SK-N-SH (cell line): Measurements from ENCODE around the gene RAB19. TPM values are rescaled to one million over a fixed set of nuclear protein-coding genes. Genes with fewer than 3 reads are reported as not detected.

ENCODE experiments used
- CTCF ChIA-PET: fragments of 300-600, 350-600 bp; formaldehyde crosslinking; extraction: SDS; loops from one replicate; lab custom pipeline; 2021; lab: Yijun Ruan, JAX
- POLR2A ChIA-PET: fragments of 350-600 bp; sonication (Branson Sonifier 250); formaldehyde crosslinking; extraction: SDS; loops from one replicate; lab custom pipeline; 2020; ENCODE audit warnings: antibody characterized with exemption, inconsistent platforms; lab: Yijun Ruan, JAX
- DNase-seq: peaks from one replicate; pipeline ENCODE4 v3.0.0; 2012
- H2AFZ ChIP-seq: fragments of 200-600 bp; sonication (generic); 2 replicates; pipeline ENCODE4 v1.8.1; 2016; ENCODE audit warnings: antibody characterized with exemption, mild to moderate bottlenecking, low read depth
- H3F3A ChIP-seq: fragments of 200-600 bp; sonication (generic); replicated peaks from 2 replicates; pipeline ENCODE3; 2016; ENCODE audit warnings: antibody characterized with exemption, mild to moderate bottlenecking; ENCODE audit not compliant: insufficient read depth
- H3K27ac ChIP-seq, 2 experiments: fragments of 200-500 bp in 1 of 2; fragments of 200-600 bp in 1 of 2; sonication (Bioruptor generic) in 1 of 2; sonication (generic), shearing (Covaris generic) in 1 of 2; 2 replicates each; pipeline versions ENCODE4 v1.5.1 to v1.6.1; 2014 to 2016; ENCODE audit warnings: low read depth in 2 of 2, inconsistent platforms in 1 of 2, low read length in 1 of 2, mild to moderate bottlenecking in 1 of 2, mixed read lengths in 1 of 2
- H3K27me3 ChIP-seq: fragments of 200-600 bp; sonication (generic), shearing (Covaris generic); 2 replicates; pipeline ENCODE4 v1.6.1; 2016; ENCODE audit warnings: mixed run types; ENCODE audit not compliant: insufficient read depth
- H3K36me3 ChIP-seq, 2 experiments: fragments of 200-500 bp in 1 of 2; fragments of 200-600 bp in 1 of 2; sonication (Bioruptor generic) in 1 of 2; sonication (generic) in 1 of 2; replicated peaks in 1 of 2; 2 replicates each; pipeline versions ENCODE3 to v1.5.1; 2014 to 2016; ENCODE audit warnings: low read length in 1 of 2, mild to moderate bottlenecking in 1 of 2; ENCODE audit not compliant: insufficient read depth in 2 of 2, control insufficient read depth in 1 of 2
- H3K4me1 ChIP-seq, 2 experiments: fragments of 200-500 bp in 1 of 2; fragments of 200-600 bp in 1 of 2; sonication (Bioruptor generic) in 1 of 2; sonication (generic), shearing (Covaris generic) in 1 of 2; 2 replicates each; pipeline versions ENCODE4 v1.5.1 to v1.6.1; 2014 to 2016; ENCODE audit warnings: low read depth in 1 of 2, low read length in 1 of 2, mixed run types in 1 of 2; ENCODE audit not compliant: insufficient read depth in 2 of 2, control insufficient read depth in 1 of 2
- H3K4me2 ChIP-seq: fragments of 200-600 bp; sonication (generic), shearing (Covaris generic); 2 replicates; pipeline ENCODE4 v1.6.1; 2017; ENCODE audit warnings: mixed run types
- H3K4me3 ChIP-seq, 2 experiments: fragments of 200-500 bp in 1 of 2; fragments of 200-600 bp in 1 of 2; sonication (Bioruptor generic) in 1 of 2; sonication (generic), shearing (Covaris generic) in 1 of 2; 2 replicates each; pipeline versions ENCODE4 v1.5.1 to v1.8.1; 2014 to 2016; ENCODE audit warnings: low read depth in 2 of 2, inconsistent platforms in 1 of 2, low read length in 1 of 2, mild to moderate bottlenecking in 1 of 2, mixed read lengths in 1 of 2, moderate library complexity in 1 of 2
- H3K79me2 ChIP-seq: fragments of 200-600 bp; sonication (generic); 2 replicates; pipeline ENCODE4 v1.8.1; 2017; ENCODE audit warnings: mild to moderate bottlenecking; ENCODE audit not compliant: insufficient read depth
- H3K9ac ChIP-seq: fragments of 200-600 bp; sonication (generic); 2 replicates; pipeline ENCODE4 v1.6.1; 2017; ENCODE audit warnings: mixed run types
- H3K9me2 ChIP-seq: fragments of 200-600 bp; sonication (generic); 2 replicates; pipeline ENCODE4 v1.6.1; 2017; ENCODE audit warnings: mixed run types
- H3K9me3 ChIP-seq: fragments of 200-600 bp; sonication (generic); 2 replicates; pipeline ENCODE4 v1.6.1; 2017; ENCODE audit warnings: mixed run types, mild to moderate bottlenecking, moderate library complexity
- H4K20me1 ChIP-seq: fragments of 200-600 bp; sonication (generic); 2 replicates; pipeline ENCODE4 v1.6.1; 2017; ENCODE audit warnings: mild to moderate bottlenecking, mixed run types; ENCODE audit not compliant: insufficient read depth
- CHD2 ChIP-seq: fragments of 150-350 bp; IDR thresholded peaks from 2 replicates; pipeline ENCODE4 v1.6.1; 2018; ENCODE audit warnings: low read length; ENCODE audit not compliant: partially characterized antibody
- EP300 ChIP-seq, 2 experiments: IDR thresholded peaks; 2 replicates each; pipeline versions ENCODE4 v1.4.0 to v1.6.1; 2012; ENCODE audit warnings: borderline replicate concordance in 1 of 2, low read depth in 1 of 2, low read length in 1 of 2
- EZH2phosphoT487 ChIP-seq: fragments of 200-600 bp; sonication (generic); IDR thresholded peaks from 2 replicates; pipeline ENCODE4 v1.6.1; 2017; ENCODE audit warnings: low read depth, mixed run types, mild to moderate bottlenecking, antibody characterized with exemption, moderate library complexity, borderline replicate concordance
- FOXJ3 ChIP-seq: sonication (generic); formaldehyde crosslinking; IDR thresholded peaks from 2 replicates; pipeline ENCODE4 v1.5.1; 2020; ENCODE audit warnings: mild to moderate bottlenecking, missing genetic modification reagents
- FOXM1 ChIP-seq: IDR thresholded peaks from 2 replicates; pipeline ENCODE4 v1.4.0; 2012; ENCODE audit warnings: low read depth, mild to moderate bottlenecking
- GABPA ChIP-seq: IDR thresholded peaks from 2 replicates; pipeline ENCODE4 v1.4.0; 2012; ENCODE audit warnings: low read depth, mild to moderate bottlenecking
- MXI1 ChIP-seq: IDR thresholded peaks from 2 replicates; pipeline ENCODE4 v1.6.1; 2012; ENCODE audit warnings: mild to moderate bottlenecking, low read depth, low read length, improper control_type of control experiment
- NFIC ChIP-seq: IDR thresholded peaks from 2 replicates; pipeline ENCODE4 v1.4.0; 2012; ENCODE audit warnings: borderline replicate concordance
- RCOR1 ChIP-seq: fragments of 150-350 bp; IDR thresholded peaks from 2 replicates; pipeline ENCODE4 v1.6.1; 2017; ENCODE audit warnings: antibody characterized with exemption, low read length
- RFX5 ChIP-seq: IDR thresholded peaks from 2 replicates; pipeline ENCODE4 v1.6.1; 2012; ENCODE audit warnings: mild to moderate bottlenecking, improper control_type of control experiment, low read length
- SIN3A ChIP-seq: IDR thresholded peaks from 2 replicates; pipeline ENCODE4 v1.6.1; 2012; ENCODE audit warnings: low read depth, mild to moderate bottlenecking, low read length, moderate library complexity, borderline replicate concordance
- SMC3 ChIP-seq: IDR thresholded peaks from 2 replicates; pipeline ENCODE4 v1.6.1; 2012; ENCODE audit warnings: low read depth, low read length, improper control_type of control experiment
- TCF12 ChIP-seq: IDR thresholded peaks from 2 replicates; pipeline ENCODE4 v1.4.0; 2012
- TEAD4 ChIP-seq: IDR thresholded peaks from 2 replicates; pipeline ENCODE4 v1.4.0; 2012; ENCODE audit warnings: mild to moderate bottlenecking, borderline replicate concordance; ENCODE audit not compliant: insufficient read depth
- YY1 ChIP-seq: IDR thresholded peaks from 2 replicates; pipeline ENCODE4 v1.4.0; 2012; ENCODE audit warnings: low read depth, mild to moderate bottlenecking
- WGBS: methylation state at CpG from one replicate; pipeline ENCODE4 v1.1.6; 2017; ENCODE audit warnings: low lambda C conversion rate; 5-methylcytosine and 5-hydroxymethylcytosine counted together
- polyA plus RNA-seq, 3 experiments: library from polyadenylated mRNA; depleted of rRNA; stranded (reverse); fragments of >200 nt; gene quantifications; 2 replicates each; pipeline ENCODE4 v1.2.3, GENCODE V29; 2012
- TF ChIP-seq, protein P1 (sequence below): IDR thresholded peaks from 2 replicates; pipeline ENCODE4 v1.6.1; 2012; ENCODE audit warnings: mild to moderate bottlenecking, low read depth, low read length, moderate library complexity
- TF ChIP-seq, protein P2 (sequence below): IDR thresholded peaks from 2 replicates; pipeline ENCODE4 v1.4.0; 2012; ENCODE audit warnings: low read depth, borderline replicate concordance
- TF ChIP-seq, protein P3 (sequence below): fragments of 150-350 bp; IDR thresholded peaks from 2 replicates; pipeline ENCODE4 v1.6.1; 2016; ENCODE audit warnings: mild to moderate bottlenecking, low read depth, low read length
- TF ChIP-seq, protein P4 (sequence below): IDR thresholded peaks from 2 replicates; pipeline ENCODE4; 2012

RAB19 gene
- polyA plus RNA-seq, 1 of the 3 experiments (the other 2 are of a cell fraction), result not detected

DNA sequence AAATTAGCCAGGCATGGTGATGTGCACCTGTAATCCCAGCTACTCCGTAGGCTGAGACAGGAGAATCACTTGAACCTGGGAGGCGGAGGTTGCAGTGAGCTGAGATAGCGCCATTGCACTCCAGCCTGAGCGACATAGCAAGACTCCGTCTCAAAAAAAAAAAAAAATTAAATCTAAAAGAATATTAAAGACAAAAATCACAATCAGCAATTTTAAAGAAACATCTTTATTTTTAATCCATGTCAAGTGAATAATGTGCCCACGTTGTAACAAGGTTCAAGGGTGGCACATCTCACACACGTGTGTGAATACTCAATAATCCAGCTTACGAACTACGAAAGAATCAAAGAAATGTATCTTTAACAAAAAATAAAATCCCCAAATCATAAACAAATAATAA, 28.5 kb upstream of the RAB19 start:
- no peak overlapping the region for H3K4me2 ChIP-seq
- peaks cover 9 to 19% of the 10 kb centered on the region in 2 experiments for H3K36me3 ChIP-seq
- ChIA-PET POLR2A (no interaction called here), CTCF (interaction anchor here (1.2 kb wide), 1 partner anchor 101 kb away, joined by 4 read pairs; no protein-coding TSS in a partner anchor)
- TF ChIP-seq TCF12 (no peak), MXI1 (no peak), CHD2 (no peak), SMC3 (no peak)
- TF ChIP-seq, protein P1, sequence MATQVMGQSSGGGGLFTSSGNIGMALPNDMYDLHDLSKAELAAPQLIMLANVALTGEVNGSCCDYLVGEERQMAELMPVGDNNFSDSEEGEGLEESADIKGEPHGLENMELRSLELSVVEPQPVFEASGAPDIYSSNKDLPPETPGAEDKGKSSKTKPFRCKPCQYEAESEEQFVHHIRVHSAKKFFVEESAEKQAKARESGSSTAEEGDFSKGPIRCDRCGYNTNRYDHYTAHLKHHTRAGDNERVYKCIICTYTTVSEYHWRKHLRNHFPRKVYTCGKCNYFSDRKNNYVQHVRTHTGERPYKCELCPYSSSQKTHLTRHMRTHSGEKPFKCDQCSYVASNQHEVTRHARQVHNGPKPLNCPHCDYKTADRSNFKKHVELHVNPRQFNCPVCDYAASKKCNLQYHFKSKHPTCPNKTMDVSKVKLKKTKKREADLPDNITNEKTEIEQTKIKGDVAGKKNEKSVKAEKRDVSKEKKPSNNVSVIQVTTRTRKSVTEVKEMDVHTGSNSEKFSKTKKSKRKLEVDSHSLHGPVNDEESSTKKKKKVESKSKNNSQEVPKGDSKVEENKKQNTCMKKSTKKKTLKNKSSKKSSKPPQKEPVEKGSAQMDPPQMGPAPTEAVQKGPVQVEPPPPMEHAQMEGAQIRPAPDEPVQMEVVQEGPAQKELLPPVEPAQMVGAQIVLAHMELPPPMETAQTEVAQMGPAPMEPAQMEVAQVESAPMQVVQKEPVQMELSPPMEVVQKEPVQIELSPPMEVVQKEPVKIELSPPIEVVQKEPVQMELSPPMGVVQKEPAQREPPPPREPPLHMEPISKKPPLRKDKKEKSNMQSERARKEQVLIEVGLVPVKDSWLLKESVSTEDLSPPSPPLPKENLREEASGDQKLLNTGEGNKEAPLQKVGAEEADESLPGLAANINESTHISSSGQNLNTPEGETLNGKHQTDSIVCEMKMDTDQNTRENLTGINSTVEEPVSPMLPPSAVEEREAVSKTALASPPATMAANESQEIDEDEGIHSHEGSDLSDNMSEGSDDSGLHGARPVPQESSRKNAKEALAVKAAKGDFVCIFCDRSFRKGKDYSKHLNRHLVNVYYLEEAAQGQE, result no peak
- no peak overlapping the region for H2AFZ ChIP-seq
- H3K79me2 ChIP-seq, result no peaks in the 10 kb centered on the region
- DNase-seq, result no peak
- no peaks in the 10 kb centered on the region for H3K27me3 ChIP-seq
- no peaks in the 10 kb centered on the region for H3F3A ChIP-seq
- H3K4me3 ChIP-seq, result no peak overlapping the region
- WGBS, result 96% methylated on average over 9 of the region's 9 CpGs
- H3K9ac ChIP-seq, result no peak overlapping the region
- no peaks in the 10 kb centered on the region for H4K20me1 ChIP-seq
- H3K4me1 ChIP-seq, result no peaks in the 10 kb centered on the region
- no peaks in the 10 kb centered on the region for H3K9me2 ChIP-seq
- no peak overlapping the region for H3K27ac ChIP-seq
- no peaks in the 10 kb centered on the region for H3K9me3 ChIP-seq

DNA sequence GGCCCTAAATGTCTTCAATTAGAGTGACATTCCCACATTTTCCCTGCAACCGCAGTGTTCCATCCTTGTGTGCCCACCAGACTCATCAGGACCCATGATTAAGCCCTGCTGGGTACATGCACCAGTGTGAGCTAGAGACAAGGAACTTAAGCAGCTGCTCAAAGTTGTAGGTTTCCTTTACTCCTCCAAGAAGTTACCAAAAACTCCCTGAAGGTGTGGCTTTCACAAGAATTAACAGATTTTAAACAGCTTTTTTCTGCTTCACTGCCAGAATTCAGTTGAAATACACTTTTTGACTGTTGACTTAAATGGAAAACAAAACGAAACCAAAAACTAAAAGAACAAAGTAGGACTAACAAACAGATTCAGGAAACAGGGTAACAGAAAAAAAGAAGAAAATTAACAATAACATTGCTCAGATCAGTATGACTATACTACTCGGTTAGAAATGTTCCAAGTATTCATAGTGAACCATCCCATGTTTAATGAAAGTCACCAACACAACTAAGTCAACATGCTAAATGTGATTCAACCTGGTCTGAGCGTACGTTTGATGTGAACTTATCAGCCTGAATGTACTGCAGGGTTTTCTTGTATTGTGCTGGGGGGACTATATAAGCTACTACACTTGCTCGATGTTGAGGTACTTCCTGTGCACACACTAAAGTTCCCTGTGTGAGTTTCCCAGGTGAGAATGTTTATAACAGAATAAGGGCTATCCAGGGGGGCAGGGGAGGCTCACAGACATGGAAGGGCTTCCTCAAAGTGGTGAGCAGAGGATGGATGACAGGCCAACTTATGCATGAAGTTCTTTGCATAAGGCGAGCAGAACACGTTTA, 27.7 kb upstream of the RAB19 start:
- Histone ChIP-seq H3K36me3 (peaks cover 10 to 22% of the 10 kb centered on the region in 2 experiments), H3K79me2 (no peaks in the 10 kb centered on the region), H3K4me1 (no peaks in the 10 kb centered on the region), H3K9me2 (no peaks in the 10 kb centered on the region), H2AFZ (no peak overlapping the region), H3K9me3 (no peaks in the 10 kb centered on the region), H3K9ac (no peak overlapping the region), H3K27ac (no peak overlapping the region), H3F3A (no peaks in the 10 kb centered on the region), H3K27me3 (no peaks in the 10 kb centered on the region), H3K4me3 (no peak overlapping the region), H3K4me2 (no peak overlapping the region), H4K20me1 (no peaks in the 10 kb centered on the region)
- 92% methylated on average over 8 of the region's 8 CpGs for WGBS
- DNase-seq, result no peak
- POLR2A ChIA-PET, result no interaction called here
- CTCF ChIA-PET, result interaction anchor here (1.0 to 1.2 kb wide), 2 partner anchors 100 to 278 kb away, joined by 3 to 4 read pairs; no protein-coding TSS in a partner anchor
- TF ChIP-seq NFIC (no peak), SMC3 (no peak), RCOR1 (no peak), RFX5 (no peak), GABPA (no peak), FOXJ3 (CRISPR knock-in tag) (no peak), EZH2phosphoT487 (no peak), YY1 (no peak), EP300 (IDR thresholded peaks at IDR 0.05; ENCODE audit: borderline replicate concordance in 1 of 2, low read depth in 1 of 2, low read length in 1 of 2) (no peak), FOXM1 (no peak), SIN3A (no peak), TEAD4 (no peak)
- TF ChIP-seq, protein P2, sequence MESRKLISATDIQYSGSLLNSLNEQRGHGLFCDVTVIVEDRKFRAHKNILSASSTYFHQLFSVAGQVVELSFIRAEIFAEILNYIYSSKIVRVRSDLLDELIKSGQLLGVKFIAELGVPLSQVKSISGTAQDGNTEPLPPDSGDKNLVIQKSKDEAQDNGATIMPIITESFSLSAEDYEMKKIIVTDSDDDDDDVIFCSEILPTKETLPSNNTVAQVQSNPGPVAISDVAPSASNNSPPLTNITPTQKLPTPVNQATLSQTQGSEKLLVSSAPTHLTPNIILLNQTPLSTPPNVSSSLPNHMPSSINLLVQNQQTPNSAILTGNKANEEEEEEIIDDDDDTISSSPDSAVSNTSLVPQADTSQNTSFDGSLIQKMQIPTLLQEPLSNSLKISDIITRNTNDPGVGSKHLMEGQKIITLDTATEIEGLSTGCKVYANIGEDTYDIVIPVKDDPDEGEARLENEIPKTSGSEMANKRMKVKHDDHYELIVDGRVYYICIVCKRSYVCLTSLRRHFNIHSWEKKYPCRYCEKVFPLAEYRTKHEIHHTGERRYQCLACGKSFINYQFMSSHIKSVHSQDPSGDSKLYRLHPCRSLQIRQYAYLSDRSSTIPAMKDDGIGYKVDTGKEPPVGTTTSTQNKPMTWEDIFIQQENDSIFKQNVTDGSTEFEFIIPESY, result no peak
- TF ChIP-seq, protein P3, sequence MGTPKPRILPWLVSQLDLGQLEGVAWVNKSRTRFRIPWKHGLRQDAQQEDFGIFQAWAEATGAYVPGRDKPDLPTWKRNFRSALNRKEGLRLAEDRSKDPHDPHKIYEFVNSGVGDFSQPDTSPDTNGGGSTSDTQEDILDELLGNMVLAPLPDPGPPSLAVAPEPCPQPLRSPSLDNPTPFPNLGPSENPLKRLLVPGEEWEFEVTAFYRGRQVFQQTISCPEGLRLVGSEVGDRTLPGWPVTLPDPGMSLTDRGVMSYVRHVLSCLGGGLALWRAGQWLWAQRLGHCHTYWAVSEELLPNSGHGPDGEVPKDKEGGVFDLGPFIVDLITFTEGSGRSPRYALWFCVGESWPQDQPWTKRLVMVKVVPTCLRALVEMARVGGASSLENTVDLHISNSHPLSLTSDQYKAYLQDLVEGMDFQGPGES, result no peak
- TF ChIP-seq, protein P4, sequence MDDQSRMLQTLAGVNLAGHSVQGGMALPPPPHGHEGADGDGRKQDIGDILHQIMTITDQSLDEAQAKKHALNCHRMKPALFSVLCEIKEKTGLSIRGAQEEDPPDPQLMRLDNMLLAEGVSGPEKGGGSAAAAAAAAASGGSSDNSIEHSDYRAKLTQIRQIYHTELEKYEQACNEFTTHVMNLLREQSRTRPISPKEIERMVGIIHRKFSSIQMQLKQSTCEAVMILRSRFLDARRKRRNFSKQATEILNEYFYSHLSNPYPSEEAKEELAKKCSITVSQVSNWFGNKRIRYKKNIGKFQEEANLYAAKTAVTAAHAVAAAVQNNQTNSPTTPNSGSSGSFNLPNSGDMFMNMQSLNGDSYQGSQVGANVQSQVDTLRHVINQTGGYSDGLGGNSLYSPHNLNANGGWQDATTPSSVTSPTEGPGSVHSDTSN, result no peak
- TF ChIP-seq, all 33 proteins: peak for 0
